HepG2 (cell line): ENCODE data around the gene MAPK8IP3. TPM values are rescaled to one million over a fixed set of nuclear protein-coding genes. Genes with fewer than 3 reads are reported as not detected.

ENCODE experiments used
- ATAC-seq: fragments of 200-7000 bp; cut with Tn5 transposase; 3 replicates; pipeline ENCODE4 v1.9.1; 2020; ENCODE audit warnings: mild to moderate bottlenecking, moderate library complexity
- BruUV-seq: library from RNA; stranded (reverse); fragments of 400-500 nt; replicated peaks from 2 replicates; lab custom pipeline; 2021; lab: Mats Ljungman, UMichigan
- CTCF ChIA-PET: fragments of 300-600 bp; formaldehyde crosslinking; extraction: SDS; loops from one replicate; lab custom pipeline; 2021; ENCODE audit warnings: low total read pairs, inconsistent platforms, low intra/inter-chr PET ratio; lab: Yijun Ruan, JAX
- POLR2A ChIA-PET: fragments of 350-600 bp; sonication (Branson Sonifier 250); formaldehyde crosslinking; loops from one replicate; lab custom pipeline; 2020; ENCODE audit warnings: antibody characterized with exemption, inconsistent platforms; lab: Yijun Ruan, JAX
- DNase-seq: peaks from one replicate; pipeline ENCODE4 v3.0.0-alpha.2; 2015; ENCODE audit warnings: low spot score
- FAIRE-seq: peaks from 3 replicates; lab custom pipeline; 2011; peaks lifted over from hg19 to GRCh38; lab: Jason Lieb, UNC
- H2AFZ ChIP-seq: one replicate; pipeline ENCODE4 v1.6.1; 2011; ENCODE audit warnings: low read length, inconsistent platforms
- H3K27ac ChIP-seq: fragments of 300-600 bp; 3 replicates; pipeline ENCODE4 v1.8.0; 2011; ENCODE audit warnings: mixed run types, mild to moderate bottlenecking, mixed read lengths, low read length, inconsistent platforms; ENCODE audit not compliant: insufficient read depth; ENCODE audit errors: extremely low read length
- H3K27me3 ChIP-seq, 2 experiments: fragments of 200-600 bp in 1 of 2; 2 replicates in 1 of 2; 3 replicates in 1 of 2; pipeline versions ENCODE4 v1.6.0 to v1.8.0; 2011; ENCODE audit warnings: low read length in 2 of 2, mild to moderate bottlenecking in 2 of 2, moderate library complexity in 2 of 2, inconsistent platforms in 1 of 2; ENCODE audit not compliant: insufficient read depth in 2 of 2, control insufficient read depth in 1 of 2
- H3K36me3 ChIP-seq, 2 experiments: fragments of 200-600 bp in 1 of 2; replicated peaks in 1 of 2; 2 replicates in 1 of 2; 3 replicates in 1 of 2; pipeline versions ENCODE4 v1.5.1 to v1.8.0; 2011; ENCODE audit warnings: low read length in 2 of 2, inconsistent platforms in 1 of 2; ENCODE audit not compliant: insufficient read depth in 2 of 2, control insufficient read depth in 1 of 2
- H3K4me1 ChIP-seq: 2 replicates; pipeline ENCODE4 v1.5.1; 2012; ENCODE audit warnings: low read length, inconsistent platforms; ENCODE audit not compliant: insufficient read depth
- H3K4me2 ChIP-seq: 2 replicates; pipeline ENCODE4 v1.6.0; 2011; ENCODE audit warnings: low read depth, low read length, inconsistent platforms
- H3K4me3 ChIP-seq, 3 experiments: fragments of 200-600 bp in 1 of 3; sonication (generic), shearing (Covaris generic) in 1 of 3; replicated peaks in 1 of 3; 2 replicates each; pipeline ENCODE4 v1.5.1; 2011 to 2016; ENCODE audit warnings: low read length in 3 of 3, inconsistent platforms in 2 of 3, low read depth in 2 of 3, mild to moderate bottlenecking in 2 of 3, control low read depth in 1 of 3, mixed read lengths in 1 of 3; ENCODE audit not compliant: insufficient read depth in 1 of 3
- H3K79me2 ChIP-seq: one replicate; pipeline ENCODE4 v1.6.1; 2011; ENCODE audit warnings: low read length, inconsistent platforms; ENCODE audit not compliant: insufficient read depth
- H3K9ac ChIP-seq: 2 replicates; pipeline ENCODE4 v1.6.0; 2011; ENCODE audit warnings: mild to moderate bottlenecking, low read depth, low read length, inconsistent platforms; ENCODE audit not compliant: insufficient read depth
- H3K9me3 ChIP-seq: 2 replicates; pipeline ENCODE4 v1.5.1; 2012; ENCODE audit warnings: mild to moderate bottlenecking, low read length
- H4K20me1 ChIP-seq: 2 replicates; pipeline ENCODE4 v1.6.0; 2011; ENCODE audit warnings: inconsistent platforms, mild to moderate bottlenecking, low read length, moderate library complexity; ENCODE audit not compliant: insufficient read depth
- ATF3 ChIP-seq: sonication (generic); formaldehyde crosslinking; IDR thresholded peaks from 2 replicates; pipeline ENCODE4 v1.4.0; 2020; ENCODE audit warnings: missing genetic modification reagents
- CSRNP2 ChIP-seq: sonication (generic); formaldehyde crosslinking; conservative IDR thresholded peaks from 2 replicates; pipeline ENCODE4 v1.8.0; 2022; ENCODE audit warnings: low read depth, missing genetic modification reagents
- ETV6 ChIP-seq: sonication (generic); formaldehyde crosslinking; conservative IDR thresholded peaks from 2 replicates; pipeline ENCODE4 v1.4.0; 2020; ENCODE audit warnings: missing genetic modification reagents
- HNRNPL ChIP-seq: fragments of 200-400 bp; formaldehyde crosslinking; IDR thresholded peaks from 2 replicates; pipeline ENCODE4 v1.6.1; 2017; ENCODE audit warnings: mild to moderate bottlenecking, low read depth, low read length
- PBX3 ChIP-seq: sonication (generic); formaldehyde crosslinking; IDR thresholded peaks from 2 replicates; pipeline ENCODE4 v1.8.1; 2023; ENCODE audit warnings: missing genetic modification reagents, inconsistent platforms, borderline replicate concordance
- PRPF4 ChIP-seq: fragments of 200-400 bp; formaldehyde crosslinking; IDR thresholded peaks from 2 replicates; pipeline ENCODE4 v1.6.1; 2016; ENCODE audit warnings: low read length, low read depth; ENCODE audit not compliant: poor library complexity, severe bottlenecking
- RAD21 ChIP-seq: fragments of 450-650 bp; formaldehyde crosslinking; IDR thresholded peaks from 2 replicates; pipeline ENCODE4 v1.5.0; 2020; ENCODE audit warnings: mild to moderate bottlenecking
- RBM22 ChIP-seq: fragments of 200-400 bp; formaldehyde crosslinking; optimal IDR thresholded peaks from 2 replicates; pipeline ENCODE3; 2017; ENCODE audit warnings: mild to moderate bottlenecking, low read length, moderate library complexity
- TBP ChIP-seq: sonication (generic); formaldehyde crosslinking; IDR thresholded peaks from 2 replicates; pipeline ENCODE4 v1.5.0; 2020; ENCODE audit warnings: missing genetic modification reagents
- ZBTB1 ChIP-seq: sonication (generic); formaldehyde crosslinking; IDR thresholded peaks from 2 replicates; pipeline ENCODE4 v1.4.0; 2020; ENCODE audit warnings: missing genetic modification reagents, borderline replicate concordance
- ZEB1 ChIP-seq: IDR thresholded peaks from 2 replicates; pipeline ENCODE4 v1.6.1; 2012; ENCODE audit warnings: mild to moderate bottlenecking, low read depth, inconsistent platforms; ENCODE audit not compliant: insufficient replicate concordance
- ZNF142 ChIP-seq: sonication (generic); formaldehyde crosslinking; IDR thresholded peaks from 2 replicates; pipeline ENCODE4 v1.4.0; 2020; ENCODE audit warnings: missing genetic modification reagents
- ZNF597 ChIP-seq: sonication (generic); formaldehyde crosslinking; IDR thresholded peaks from 2 replicates; pipeline ENCODE4 v1.5.0; 2020; ENCODE audit warnings: missing genetic modification reagents
- WGBS: methylation state at CpG from one replicate; pipeline ENCODE4 v1.1.6; 2017; ENCODE audit warnings: low lambda C conversion rate; 5-methylcytosine and 5-hydroxymethylcytosine counted together
- in situ Hi-C: cut with HindIII; loops from 2 replicates; pipeline ENCODE4 v1.10.0; 2017; ENCODE audit warnings: low pct_unique_long_range_greater_than_20kb; ENCODE audit not compliant: extremely low pct_ligation_motif_present
- intact Hi-C: fragments of 100-400 bp; cut with micrococcal nuclease; formaldehyde crosslinking; loops from one replicate; pipeline ENCODE4 v1.10.0; 2022; ENCODE audit not compliant: unreplicated experiment
- polyA plus RNA-seq, 8 experiments: library from polyadenylated mRNA; depleted of rRNA in 3 of 8; stranded (reverse) in 7 of 8; unstranded in 1 of 8; fragments of >200 nt; fragmentation: Illumina TruSeq in 4 of 8; extraction: Trizol in 4 of 8; gene quantifications; 2 replicates each; pipeline versions ENCODE4 v1.2.1 to v1.2.3, GENCODE V29; 2011 to 2016; ENCODE audit warnings: low read depth in 4 of 8, missing spikeins in 1 of 8, mixed read lengths in 1 of 8; ENCODE audit not compliant: insufficient read depth in 1 of 8
- total RNA-seq, 5 experiments: library from RNA; depleted of rRNA; stranded (reverse); fragments of >200 nt; fragmentation: Illumina TruSeq; extraction: Trizol; gene quantifications; 2 replicates each; pipeline ENCODE4 v1.2.3, GENCODE V29; 2016; ENCODE audit warnings: low read depth in 1 of 5

Gene MAPK8IP3
- total and polyA plus RNA-seq, 2 of the 13 experiments (the other 11 are each of a cell fraction or from before 2014, with no cell fraction given): 25.1 to 41.7 TPM

- TF ChIP-seq ZNF142: no peak
- TF ChIP-seq ZBTB1 (CRISPR knock-in tag): no peak
- TF ChIP-seq ZEB1: no peak
- TF ChIP-seq RAD21 (CRISPR knock-in tag): no peak
- no peak for TF ChIP-seq PRPF4
- TF ChIP-seq TBP: no peak
These were observed 29.3 kb upstream of the MAPK8IP3 start (continued) for GRCh38 chr16:1676661-1677060.

GRCh38 chr16:1677339-1677738, 28.7 kb upstream of the MAPK8IP3 start:
- intact Hi-C loops: no loop called here
- H2AFZ ChIP-seq: no peak overlapping the region
- peaks cover 37% of the 10 kb centered on the region for H3K79me2 ChIP-seq
- no TSS peak for BruUV-seq
- no peak for ATAC-seq
- POLR2A ChIA-PET: interaction anchor here (0.6 to 2.3 kb wide), 12 partner anchors 10 to 495 kb away, joined by 3 to 37 read pairs (median 4); partner anchors contain the start of genes CRAMP1, EME2, IFT140 and MAPK8IP3
- H3K27ac ChIP-seq: no peak overlapping the region
- no peaks in the 10 kb centered on the region; a peak in 1 of 5 replicates for H3K27me3 ChIP-seq
- peaks cover 33% of the 10 kb centered on the region for H3K4me1 ChIP-seq
- H3K36me3 ChIP-seq: peaks cover 9 to 40% of the 10 kb centered on the region in 2 experiments; a peak in 4 of 5 replicates
- FAIRE-seq: no peak
- peak overlapping the region in 2 of 3 experiments; percentile 54 to 73; a peak in 2 of 6 replicates for H3K4me3 ChIP-seq
- DNase-seq: no peak
- 0 out of 2 replicates have a peak, but pooled peaks cover 5% of the 10 kb centered on the region for H4K20me1 ChIP-seq
- peak overlapping the region; percentile 71 for H3K4me2 ChIP-seq
- H3K9me3 ChIP-seq: no peaks in the 10 kb centered on the region
- no peak overlapping the region for H3K9ac ChIP-seq
- CTCF ChIA-PET: no interaction called here
- 95% methylated on average over 18 of the region's 18 CpGs for WGBS
- in situ Hi-C loops: no loop called here
- TF ChIP-seq HNRNPL (no peak), CSRNP2 (no peak), PBX3 (CRISPR knock-in tag) (no peak), ATF3 (CRISPR knock-in tag) (no peak), ETV6 (CRISPR knock-in tag) (no peak), RBM22 (no peak), ZNF597 (no peak)
